ENCODE data around the gene HSP90AA1.
"Not testable (repeated sequence)": the region's sequence is repeated elsewhere in the genome, so short reads cannot be mapped to it uniquely, and the experiment has no call there.

The HSP90AA1 gene

DNA sequence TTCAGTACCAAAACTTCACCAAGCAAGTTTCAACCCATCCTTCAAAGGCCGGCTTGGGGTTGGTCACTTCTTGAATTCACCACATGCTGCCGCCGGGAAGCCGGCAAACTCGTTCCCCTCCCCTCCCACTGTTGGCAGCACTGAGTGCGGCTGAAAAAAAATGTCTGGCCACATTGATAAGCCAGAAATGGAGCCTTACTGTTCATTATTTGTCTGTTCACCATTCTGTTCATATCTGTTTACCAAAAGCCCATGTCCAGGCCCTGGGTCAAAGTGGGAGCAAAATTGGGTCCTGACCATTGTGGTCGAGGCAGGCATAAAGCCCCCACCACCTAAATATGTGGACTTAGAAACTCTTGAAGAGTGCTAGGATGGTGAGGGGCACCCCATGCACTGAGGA lies 7.3 kb upstream of the HSP90AA1 start:
- no peak for DNase-seq (ENCODE audit: low read depth in 2 of 2)

- DNase-seq (ENCODE audit: low read depth in 2 of 2), result no peak
These were observed 6.0 kb upstream of the HSP90AA1 start for GRCh38 chr14:102092806-102093205.

- DNase-seq (ENCODE audit: low read depth in 2 of 2), result no peak
These were observed 3.9 kb upstream of the HSP90AA1 start for GRCh38 chr14:102090713-102091112.

DNA sequence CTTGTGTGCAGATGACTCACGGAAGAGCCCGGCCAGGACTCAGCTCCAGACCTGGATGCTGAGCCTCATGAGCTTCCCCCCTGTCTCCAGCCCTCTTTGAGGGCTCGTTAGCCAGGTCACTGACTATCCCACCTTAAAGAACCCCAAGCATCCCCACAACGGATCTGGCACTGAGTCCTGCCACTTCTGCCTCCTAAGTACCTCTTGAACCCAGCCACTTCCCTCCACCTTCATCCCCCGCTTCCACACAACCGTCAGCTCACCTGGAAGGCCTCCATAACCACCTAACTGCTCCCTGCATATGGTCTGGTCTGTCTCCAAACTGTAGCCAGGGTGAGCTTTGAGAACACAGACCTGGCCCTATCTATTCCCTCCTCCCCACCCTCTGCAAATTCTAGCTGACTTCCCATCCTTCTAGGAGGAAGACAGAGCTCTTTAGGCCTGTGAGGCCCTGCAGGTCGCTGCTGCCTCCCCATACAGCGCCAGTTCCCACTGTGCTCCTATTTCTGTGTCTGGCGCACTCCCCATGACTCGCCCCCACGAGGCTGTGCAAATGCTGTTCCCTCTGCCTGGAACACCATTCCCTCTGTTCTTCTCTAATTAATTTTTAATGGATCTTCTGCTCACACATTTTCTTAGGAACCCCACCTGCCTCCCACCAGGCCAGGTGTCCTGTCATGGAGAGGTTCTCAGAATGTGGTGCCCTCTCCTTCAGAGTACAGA lies 2.9 kb upstream of the HSP90AA1 start:
- no peak for DNase-seq (ENCODE audit: low read depth in 2 of 2)

GRCh38 chr14:102088012-102088792 lies 1.4 kb upstream of the HSP90AA1 start:
- DNase-seq (ENCODE audit: low read depth in 2 of 2), result peak; percentile 61 to 68

GRCh38 chr14:102087762-102088011 lies 843 bp upstream of the HSP90AA1 start:
- DNase-seq (ENCODE audit: low read depth in 2 of 2), result no peak

- DNase-seq (ENCODE audit: low read depth in 2 of 2), result no peak
These were observed 204 bp downstream of the HSP90AA1 start for GRCh38 chr14:102086709-102086971.

DNA sequence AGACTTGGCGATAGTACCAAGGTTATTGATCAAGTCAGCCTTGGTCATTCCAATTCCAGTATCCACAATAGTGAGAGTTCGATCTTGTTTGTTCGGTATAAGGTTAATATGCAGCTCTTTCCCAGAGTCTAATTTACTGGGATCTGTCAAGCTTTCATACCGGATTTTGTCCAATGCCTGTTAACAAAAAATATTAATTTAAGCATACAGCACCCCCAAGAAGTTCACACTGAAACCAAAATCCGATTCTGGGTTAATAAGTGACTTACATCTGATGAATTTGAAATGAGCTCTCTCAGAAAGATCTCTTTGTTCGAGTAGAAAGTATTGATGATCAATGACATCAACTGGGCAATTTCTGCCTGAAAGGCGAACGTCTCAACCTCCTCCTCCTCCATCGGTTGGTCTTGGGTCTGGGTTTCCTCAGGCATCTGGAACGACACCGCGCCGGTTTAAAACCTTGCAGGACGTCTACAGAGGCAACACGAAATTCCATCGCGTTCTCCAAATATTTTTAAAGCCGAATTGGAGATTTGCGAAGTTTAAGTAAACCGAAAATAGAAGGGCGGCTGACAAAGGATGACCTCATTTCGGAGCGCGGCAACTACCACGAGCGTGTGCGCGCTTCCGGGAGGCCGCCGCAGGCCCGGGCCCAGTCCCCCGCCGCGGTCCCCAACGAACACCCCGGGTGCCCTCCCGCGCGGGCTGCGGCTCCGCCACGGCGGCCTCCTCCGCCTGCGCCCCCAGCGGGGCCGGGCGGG lies 716 bp downstream of the HSP90AA1 start:
- DNase-seq (ENCODE audit: low read depth in 2 of 2), result peak; percentile 25 to 69

- DNase-seq (ENCODE audit: low read depth in 2 of 2), result no peak
These were observed 1.4 kb downstream of the HSP90AA1 start for GRCh38 chr14:102085488-102085887.

GRCh38 chr14:102084931-102085330 lies 1.9 kb downstream of the HSP90AA1 start:
- no peak for DNase-seq (ENCODE audit: low read depth in 2 of 2)

- DNase-seq (ENCODE audit: low read depth in 2 of 2), result not testable (repeated sequence)
These were observed 2.3 kb downstream of the HSP90AA1 start for GRCh38 chr14:102084522-102084921.

DNA sequence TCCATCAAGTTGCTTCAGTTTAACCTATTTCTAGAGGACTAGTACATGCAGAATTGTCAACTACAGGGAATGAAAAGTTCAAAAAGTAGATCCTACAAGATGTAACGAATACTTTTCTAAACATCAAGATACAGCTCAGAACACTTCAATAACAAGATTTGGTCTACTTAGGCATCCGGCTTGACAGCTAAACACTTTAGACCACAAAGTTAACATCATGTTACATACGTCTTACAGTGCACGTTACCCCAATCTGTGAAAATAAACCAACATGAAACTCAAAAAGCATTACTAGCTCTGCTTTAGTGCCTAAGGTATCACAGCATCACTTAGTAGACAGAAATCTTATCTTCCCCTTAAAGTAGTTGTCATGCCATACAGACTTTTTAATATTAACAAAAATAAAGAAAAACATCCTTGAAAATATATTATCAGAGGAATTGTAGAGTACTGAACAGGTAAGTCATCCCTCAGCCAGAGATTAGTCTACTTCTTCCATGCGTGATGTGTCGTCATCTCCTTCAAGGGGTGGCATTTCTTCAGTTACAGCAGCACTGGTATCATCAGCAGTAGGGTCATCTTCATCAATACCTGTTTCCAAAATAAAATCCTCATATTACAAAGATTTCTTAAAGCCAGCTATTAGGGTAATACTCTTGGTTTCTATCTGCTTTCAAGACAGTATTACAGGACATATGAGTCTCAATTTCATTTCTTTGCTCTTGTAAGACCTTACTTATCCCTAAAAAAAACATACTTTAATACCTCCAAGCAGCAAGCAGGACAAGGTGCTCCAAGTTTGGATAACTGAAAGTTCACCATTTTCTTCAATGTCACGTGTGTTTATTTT lies 5.4 kb downstream of the HSP90AA1 start:
- DNase-seq (ENCODE audit: low read depth in 2 of 2), result no peak

GRCh38 chr14:102080183-102081080 lies 6.4 kb downstream of the HSP90AA1 start:
- no peak for DNase-seq (ENCODE audit: low read depth in 2 of 2)

DNA sequence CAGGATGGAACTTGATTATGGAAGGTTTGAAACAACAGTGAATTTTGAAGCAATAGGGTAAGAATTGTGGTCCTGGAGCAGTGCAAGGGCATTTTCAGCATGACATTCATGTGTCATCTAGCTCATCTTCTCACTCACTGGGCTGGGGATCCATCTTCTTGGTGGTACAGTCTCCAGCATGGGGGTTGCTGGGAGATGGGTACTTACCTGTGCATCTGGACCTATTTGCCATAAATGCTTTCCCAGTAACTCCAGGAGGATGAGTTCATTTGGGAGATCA lies 7.2 kb downstream of the HSP90AA1 start:
- no peak for DNase-seq (ENCODE audit: low read depth in 2 of 2)

DNA sequence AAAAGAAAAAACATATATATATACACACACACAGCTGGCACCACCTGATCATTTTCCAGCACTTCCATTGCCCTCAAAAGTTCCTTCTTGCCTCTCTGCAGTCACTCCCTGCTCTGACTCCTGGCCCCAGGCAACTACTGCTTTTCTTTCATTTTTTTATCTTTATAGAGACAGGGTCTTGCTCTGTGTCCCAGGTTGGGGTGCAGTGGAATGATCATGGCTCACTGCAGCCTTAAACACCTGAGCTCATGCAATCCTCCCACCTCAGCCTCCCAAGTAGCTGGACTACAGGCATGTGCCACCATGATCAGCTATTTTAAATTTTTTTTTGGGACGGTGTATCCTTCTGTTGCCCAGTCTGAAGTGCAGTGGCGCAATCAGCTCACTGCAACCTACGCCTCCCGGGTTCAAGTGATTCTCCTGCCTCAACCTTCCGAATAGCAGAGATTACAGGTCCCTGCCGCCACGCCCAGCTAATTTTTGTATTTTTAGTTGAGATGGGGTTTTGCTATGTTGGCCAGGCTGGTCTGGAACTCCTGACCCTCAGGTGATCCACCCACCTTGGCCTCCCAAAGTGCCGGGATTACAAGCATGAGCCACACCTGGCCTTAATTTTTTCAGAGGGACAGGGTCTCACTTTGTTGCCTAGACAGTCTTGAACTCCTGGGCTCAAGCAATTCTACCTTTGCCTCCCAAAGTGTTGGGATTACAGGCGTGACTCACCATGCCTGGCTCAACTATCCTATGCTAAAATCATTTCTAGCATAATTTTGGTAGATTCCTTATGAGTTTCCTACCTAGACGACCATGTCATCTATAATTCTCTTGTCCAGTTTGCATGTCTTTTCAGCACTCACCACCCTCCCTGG lies 7.8 kb downstream of the HSP90AA1 start:
- no peak for DNase-seq (ENCODE audit: low read depth in 2 of 2)

DNA sequence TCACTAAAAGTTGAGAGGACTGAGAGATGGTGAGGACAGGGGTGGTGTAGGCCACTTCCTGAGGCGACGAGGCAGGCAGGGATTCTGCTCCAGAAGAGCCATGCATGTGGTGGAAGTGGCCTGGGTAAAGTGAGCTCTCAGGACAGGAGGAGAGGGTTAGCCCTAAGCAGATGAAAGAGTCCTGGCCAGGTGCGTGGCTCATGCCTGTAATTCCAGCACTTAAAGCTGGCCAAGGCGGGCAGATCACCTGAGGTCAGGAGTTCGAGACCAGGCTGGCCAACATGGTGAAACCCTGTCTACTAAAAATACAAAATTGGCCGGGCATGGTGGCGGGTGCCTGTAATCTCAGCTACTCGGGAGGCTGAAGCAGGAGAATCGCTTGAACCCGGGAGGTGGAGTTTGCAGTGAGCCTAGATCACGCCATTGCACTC lies 8.5 kb downstream of the HSP90AA1 start:
- DNase-seq (ENCODE audit: low read depth in 2 of 2), result not testable (repeated sequence)

- DNase-seq (ENCODE audit: low read depth in 2 of 2), result no peak
These were observed 9.5 kb downstream of the HSP90AA1 start for GRCh38 chr14:102077382-102077709.

GRCh38 chr14:102075155-102075554 lies 11.7 kb downstream of the HSP90AA1 start:
- DNase-seq (ENCODE audit: low read depth in 2 of 2), result no peak

DNA sequence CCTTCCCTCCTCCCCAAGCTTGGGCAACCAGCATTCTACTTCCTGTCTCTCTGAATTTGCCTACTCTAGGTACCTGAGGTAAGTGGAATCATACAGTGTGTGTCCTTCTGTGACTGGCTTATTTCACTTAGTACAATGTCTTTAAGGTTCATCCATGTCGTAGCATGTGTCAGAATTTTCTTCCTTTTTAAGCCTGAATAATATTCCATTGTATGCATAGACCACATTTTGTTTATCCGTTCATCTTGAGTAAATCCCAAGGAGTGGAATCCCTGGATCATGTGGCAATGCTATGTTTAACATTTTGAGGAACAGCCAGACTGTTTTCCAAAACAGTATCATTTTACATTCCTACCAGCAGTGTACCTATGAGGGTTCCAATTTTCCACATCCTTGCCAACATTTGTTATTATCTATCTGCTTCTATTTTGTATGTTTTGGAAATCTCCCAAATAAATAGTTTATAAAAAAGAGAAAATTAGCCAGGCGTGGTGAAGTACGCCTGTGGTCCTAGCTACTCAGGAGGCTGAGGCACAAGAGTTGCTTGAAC lies 12.4 kb downstream of the HSP90AA1 start:
- DNase-seq (ENCODE audit: low read depth in 2 of 2), result no peak

Measured in stimulated activated CD8-positive, alpha-beta memory T cell treated with anti-CD3 and anti-CD28 coated beads, Interleukin-7, amount 100 ng/mL, for 4 hours (primary cell).